HEK293 (cell line): Measurements from ENCODE around the gene MBP.

Experiments
- CTCF ChIA-PET: fragments of 350-600 bp; formaldehyde crosslinking; extraction: SDS; loops from one replicate; lab custom pipeline; 2021; ENCODE audit warnings: antibody characterized with exemption; lab: Yijun Ruan, JAX
- POLR2A ChIA-PET: fragments of 300-600 bp; formaldehyde crosslinking; extraction: SDS; loops from one replicate; lab custom pipeline; 2020; ENCODE audit warnings: antibody characterized with exemption, inconsistent platforms; lab: Yijun Ruan, JAX
- H3K27ac ChIP-seq: fragments of 200-500 bp; sonication (Bioruptor generic); 2 replicates; pipeline ENCODE4 v1.5.1; 2014; ENCODE audit warnings: low read depth, low read length, control low read depth, inconsistent platforms; ENCODE audit errors: extremely low read depth
- H3K36me3 ChIP-seq, 2 experiments: fragments of 200-500 bp in 1 of 2; sonication (Bioruptor generic) in 1 of 2; 1 replicate in 1 of 2; 2 replicates in 1 of 2; pipeline ENCODE4 v1.5.1; 2014 to 2017; ENCODE audit warnings: inconsistent platforms in 2 of 2, low read length in 2 of 2; ENCODE audit not compliant: control insufficient read depth in 2 of 2, insufficient read depth in 1 of 2
- H3K4me1 ChIP-seq: fragments of 200-500 bp; sonication (Bioruptor generic); 2 replicates; pipeline ENCODE4 v1.5.1; 2014; ENCODE audit warnings: mild to moderate bottlenecking, low read length, inconsistent platforms; ENCODE audit not compliant: control insufficient read depth, insufficient read depth
- H3K4me3 ChIP-seq: 2 replicates; pipeline ENCODE4 v1.5.1; 2011; ENCODE audit warnings: low read depth, mild to moderate bottlenecking, control low read depth, low read length, moderate library complexity
- H3K9me3 ChIP-seq: fragments of 200-500 bp; sonication (Bioruptor generic); 2 replicates; pipeline ENCODE4 v1.5.1; 2014; ENCODE audit warnings: low read depth, low read length, inconsistent platforms; ENCODE audit not compliant: control insufficient read depth, insufficient read depth
- GLIS1 ChIP-seq: fragments of 450-650 bp; formaldehyde crosslinking; IDR thresholded peaks from 2 replicates; pipeline ENCODE4 v1.5.1; 2016; ENCODE audit warnings: missing biosample characterization, missing genetic modification characterization
- ZNF114 ChIP-seq: fragments of 450-650 bp; formaldehyde crosslinking; IDR thresholded peaks from 2 replicates; pipeline ENCODE4 v1.5.0; 2017; ENCODE audit warnings: missing biosample characterization, missing genetic modification characterization
- ZNF2 ChIP-seq: fragments of 450-650 bp; formaldehyde crosslinking; IDR thresholded peaks from 2 replicates; pipeline ENCODE4 v1.5.1; 2016; ENCODE audit warnings: missing biosample characterization, missing genetic modification characterization
- ZNF366 ChIP-seq: fragments of 450-650 bp; formaldehyde crosslinking; conservative IDR thresholded peaks from 2 replicates; pipeline ENCODE4 v1.5.1; 2016; ENCODE audit warnings: missing biosample characterization, missing genetic modification characterization
- ZNF426 ChIP-seq: fragments of 450-650 bp; formaldehyde crosslinking; IDR thresholded peaks from 2 replicates; pipeline ENCODE4 v1.5.1; 2017; ENCODE audit warnings: missing biosample characterization, missing genetic modification characterization, mild to moderate bottlenecking, inconsistent platforms, moderate library complexity
- ZNF600 ChIP-seq: fragments of 450-650 bp; formaldehyde crosslinking; IDR thresholded peaks from 2 replicates; pipeline ENCODE4 v1.5.1; 2016; ENCODE audit warnings: missing biosample characterization, missing genetic modification characterization
- TF ChIP-seq, protein P1 (sequence below): fragments of 450-650 bp; formaldehyde crosslinking; IDR thresholded peaks from 2 replicates; pipeline ENCODE4 v1.5.1; 2017; ENCODE audit warnings: missing biosample characterization, missing genetic modification characterization
- TF ChIP-seq, protein P2 (sequence below): fragments of 450-650 bp; formaldehyde crosslinking; IDR thresholded peaks from 2 replicates; pipeline ENCODE4 v1.5.1; 2017; ENCODE audit warnings: missing biosample characterization, mild to moderate bottlenecking, missing genetic modification characterization, moderate library complexity
- TF ChIP-seq, protein P3 (sequence below): fragments of 450-650 bp; formaldehyde crosslinking; IDR thresholded peaks from 2 replicates; pipeline ENCODE4 v1.5.1; 2016; ENCODE audit warnings: missing biosample characterization, missing genetic modification characterization
- TF ChIP-seq, protein P4 (sequence below): fragments of 450-650 bp; formaldehyde crosslinking; IDR thresholded peaks from 2 replicates; pipeline ENCODE4 v1.5.1; 2017; ENCODE audit warnings: missing biosample characterization, missing genetic modification characterization
- TF ChIP-seq, protein P5 (sequence below): fragments of 450-650 bp; formaldehyde crosslinking; IDR thresholded peaks from 2 replicates; pipeline ENCODE4 v1.5.1; 2016; ENCODE audit warnings: missing biosample characterization, missing genetic modification characterization
- TF ChIP-seq, protein P6 (sequence below): fragments of 450-650 bp; formaldehyde crosslinking; IDR thresholded peaks from 2 replicates; pipeline ENCODE4 v1.5.1; 2016; ENCODE audit warnings: missing biosample characterization, missing genetic modification characterization
- TF ChIP-seq, protein P7 (sequence below): fragments of 450-650 bp; formaldehyde crosslinking; IDR thresholded peaks from 2 replicates; pipeline ENCODE4 v1.5.1; 2016; ENCODE audit warnings: missing biosample characterization, missing genetic modification characterization

MBP gene

DNA sequence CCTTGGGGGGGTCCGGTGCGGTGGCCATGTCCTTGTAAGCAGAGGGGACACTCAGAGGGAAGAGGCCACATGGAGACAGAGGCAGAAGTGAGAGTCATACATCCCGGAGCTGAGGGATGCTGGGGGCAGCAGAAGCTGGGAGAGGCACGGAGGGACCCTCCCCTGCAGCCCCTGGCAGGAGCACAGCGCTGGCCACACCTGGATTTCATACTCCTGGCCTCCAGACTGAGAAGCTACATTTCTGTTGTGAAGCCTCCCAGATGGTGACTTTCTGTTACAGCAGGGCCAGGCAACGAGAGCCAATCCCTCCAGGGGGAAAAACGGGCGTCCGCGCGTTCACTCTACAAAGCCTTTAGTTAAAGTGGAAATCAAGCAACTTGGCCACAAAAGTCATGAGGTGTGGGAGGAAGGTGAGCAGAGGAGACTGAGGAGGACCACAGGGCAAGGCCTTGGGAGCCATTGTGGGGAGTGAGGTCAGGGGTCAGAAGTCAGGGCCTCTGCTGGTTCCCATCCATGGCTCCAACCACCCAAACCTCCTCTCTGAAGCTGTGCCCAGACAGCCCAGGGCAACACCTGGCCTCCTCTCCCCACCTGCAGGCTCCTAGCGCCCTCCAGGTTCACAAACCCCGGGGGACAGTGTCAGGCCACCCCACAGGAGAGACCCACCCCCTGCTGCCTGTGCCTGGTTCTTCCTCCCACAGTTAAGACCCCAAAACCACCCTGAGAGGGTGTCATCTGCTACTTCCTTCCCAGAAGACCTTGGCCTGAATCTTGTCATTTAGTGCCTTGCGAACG, 4.5 kb upstream of the MBP start:
- Histone ChIP-seq H3K36me3 (no peaks in the 10 kb centered on the region), H3K4me1 (no peaks in the 10 kb centered on the region; the same call in 1 of the 2 replicates), H3K4me3 (no peak overlapping the region), H3K27ac (no peak overlapping the region), H3K9me3 (no peaks in the 10 kb centered on the region)
- TF ChIP-seq, protein P1, sequence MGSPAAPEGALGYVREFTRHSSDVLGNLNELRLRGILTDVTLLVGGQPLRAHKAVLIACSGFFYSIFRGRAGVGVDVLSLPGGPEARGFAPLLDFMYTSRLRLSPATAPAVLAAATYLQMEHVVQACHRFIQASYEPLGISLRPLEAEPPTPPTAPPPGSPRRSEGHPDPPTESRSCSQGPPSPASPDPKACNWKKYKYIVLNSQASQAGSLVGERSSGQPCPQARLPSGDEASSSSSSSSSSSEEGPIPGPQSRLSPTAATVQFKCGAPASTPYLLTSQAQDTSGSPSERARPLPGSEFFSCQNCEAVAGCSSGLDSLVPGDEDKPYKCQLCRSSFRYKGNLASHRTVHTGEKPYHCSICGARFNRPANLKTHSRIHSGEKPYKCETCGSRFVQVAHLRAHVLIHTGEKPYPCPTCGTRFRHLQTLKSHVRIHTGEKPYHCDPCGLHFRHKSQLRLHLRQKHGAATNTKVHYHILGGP (tag by site-specific recombination) = no peak
- no peak for TF ChIP-seq ZNF2 (tag by site-specific recombination)
- ChIA-PET POLR2A (no interaction called here), CTCF (interaction anchor here (0.6 kb wide), 1 partner anchor 1274 kb away, joined by 10 read pairs; no protein-coding TSS in a partner anchor)

DNA sequence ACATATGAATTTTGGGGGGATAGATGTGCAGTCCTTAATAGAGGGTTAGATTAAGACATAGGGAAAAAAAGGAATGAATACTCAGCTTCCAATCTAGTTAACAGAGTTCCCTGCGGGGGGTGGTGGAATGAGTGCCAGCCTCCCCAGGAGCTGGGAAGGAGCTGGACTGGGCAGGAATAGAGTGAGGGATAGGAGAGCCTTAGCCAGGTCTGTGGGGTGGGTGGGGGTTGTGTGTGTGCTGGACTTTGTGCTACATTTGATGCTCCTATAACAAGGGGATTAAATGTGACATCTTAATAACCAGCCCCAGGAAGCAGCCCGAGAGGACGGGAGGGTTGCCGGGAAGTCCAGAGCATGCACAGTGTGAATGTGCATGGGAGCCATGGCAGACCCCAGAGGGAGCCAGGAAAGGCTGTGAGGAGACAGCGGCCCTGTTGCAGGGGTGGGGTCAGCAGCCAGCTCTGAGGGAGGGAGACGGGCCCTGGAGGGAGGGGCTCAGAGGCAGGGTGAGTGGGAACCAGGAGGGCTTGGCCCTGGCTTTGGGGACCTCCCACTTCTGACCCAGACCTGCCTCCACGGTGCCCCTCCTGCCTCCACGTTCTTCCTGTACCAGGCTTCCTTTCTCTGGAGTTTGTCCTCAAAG, 3.6 kb upstream of the MBP start:
- TF ChIP-seq, protein P2, sequence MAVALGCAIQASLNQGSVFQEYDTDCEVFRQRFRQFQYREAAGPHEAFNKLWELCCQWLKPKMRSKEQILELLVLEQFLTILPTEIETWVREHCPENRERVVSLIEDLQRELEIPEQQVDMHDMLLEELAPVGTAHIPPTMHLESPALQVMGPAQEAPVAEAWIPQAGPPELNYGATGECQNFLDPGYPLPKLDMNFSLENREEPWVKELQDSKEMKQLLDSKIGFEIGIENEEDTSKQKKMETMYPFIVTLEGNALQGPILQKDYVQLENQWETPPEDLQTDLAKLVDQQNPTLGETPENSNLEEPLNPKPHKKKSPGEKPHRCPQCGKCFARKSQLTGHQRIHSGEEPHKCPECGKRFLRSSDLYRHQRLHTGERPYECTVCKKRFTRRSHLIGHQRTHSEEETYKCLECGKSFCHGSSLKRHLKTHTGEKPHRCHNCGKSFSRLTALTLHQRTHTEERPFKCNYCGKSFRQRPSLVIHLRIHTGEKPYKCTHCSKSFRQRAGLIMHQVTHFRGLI (tag by site-specific recombination) = no peak
- TF ChIP-seq GLIS1 (tag by site-specific recombination) = peak; percentile 30; the same call in 1 of the 2 replicates
- TF ChIP-seq, all 188 proteins: peak for 1
- H3K27ac ChIP-seq = no peak overlapping the region
- H3K36me3 ChIP-seq = no peaks in the 10 kb centered on the region
- ChIA-PET CTCF (no interaction called here), POLR2A (interaction anchor here (1.2 kb wide), 1 partner anchor 34 kb away, joined by 5 read pairs; no protein-coding TSS in a partner anchor)
- no peaks in the 10 kb centered on the region; the same call in 1 of the 2 replicates for H3K4me1 ChIP-seq
- H3K9me3 ChIP-seq = no peaks in the 10 kb centered on the region
- H3K4me3 ChIP-seq = no peak overlapping the region

DNA sequence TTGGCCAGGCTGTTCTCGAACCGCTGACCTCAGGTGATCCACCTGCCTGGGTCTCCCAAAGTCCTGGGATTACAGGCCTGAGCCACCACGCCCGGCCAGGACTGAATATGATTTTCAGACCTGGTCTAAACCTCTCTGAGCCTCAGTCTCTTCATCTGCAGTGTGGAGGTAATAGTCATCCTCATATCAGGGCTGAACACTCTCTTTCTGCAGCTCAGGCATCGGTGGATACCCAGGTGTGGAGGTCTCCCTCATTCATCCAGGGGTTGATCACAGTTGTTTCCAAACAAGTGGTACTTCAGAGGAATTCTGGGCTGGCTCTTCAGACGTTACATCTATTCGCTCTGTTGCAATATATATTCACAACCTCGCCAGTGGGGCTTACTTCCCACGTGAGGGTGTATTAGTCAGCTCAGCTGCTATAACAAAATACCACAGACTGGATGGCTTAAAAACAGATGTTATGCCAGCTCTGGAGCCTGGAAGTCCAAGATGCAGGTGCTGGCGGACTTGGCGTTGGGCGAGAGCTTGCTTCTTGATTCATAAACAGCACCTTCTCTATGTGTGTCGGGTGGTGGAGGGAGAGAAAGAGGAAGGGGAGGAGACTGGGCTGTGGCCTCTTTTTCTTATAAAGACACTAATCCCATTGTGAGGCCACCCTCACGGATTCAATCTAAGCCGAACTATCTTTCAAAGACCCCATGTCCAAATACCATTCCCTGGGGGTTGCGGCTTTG, 2.9 kb upstream of the MBP start:
- H3K9me3 ChIP-seq = no peaks in the 10 kb centered on the region
- POLR2A ChIA-PET = interaction anchor here (1.2 kb wide), 1 partner anchor 33 kb away, joined by 5 read pairs; no protein-coding TSS in a partner anchor

More for the DNA sequence above, 2.9 kb upstream of the MBP start:
- H3K27ac ChIP-seq = no peak overlapping the region
- H3K4me1 ChIP-seq = no peaks in the 10 kb centered on the region; the same call in 1 of the 2 replicates
- TF ChIP-seq, protein P3, sequence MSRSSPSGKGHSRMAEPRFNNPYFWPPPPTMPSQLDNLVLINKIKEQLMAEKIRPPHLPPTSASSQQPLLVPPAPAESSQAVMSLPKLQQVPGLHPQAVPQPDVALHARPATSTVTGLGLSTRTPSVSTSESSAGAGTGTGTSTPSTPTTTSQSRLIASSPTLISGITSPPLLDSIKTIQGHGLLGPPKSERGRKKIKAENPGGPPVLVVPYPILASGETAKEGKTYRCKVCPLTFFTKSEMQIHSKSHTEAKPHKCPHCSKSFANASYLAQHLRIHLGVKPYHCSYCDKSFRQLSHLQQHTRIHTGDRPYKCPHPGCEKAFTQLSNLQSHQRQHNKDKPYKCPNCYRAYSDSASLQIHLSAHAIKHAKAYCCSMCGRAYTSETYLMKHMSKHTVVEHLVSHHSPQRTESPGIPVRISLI (tag by site-specific recombination) = no peak
- TF ChIP-seq ZNF366 (tag by site-specific recombination) = no peak
- no peak for TF ChIP-seq ZNF426 (tag by site-specific recombination)
- TF ChIP-seq, protein P4, sequence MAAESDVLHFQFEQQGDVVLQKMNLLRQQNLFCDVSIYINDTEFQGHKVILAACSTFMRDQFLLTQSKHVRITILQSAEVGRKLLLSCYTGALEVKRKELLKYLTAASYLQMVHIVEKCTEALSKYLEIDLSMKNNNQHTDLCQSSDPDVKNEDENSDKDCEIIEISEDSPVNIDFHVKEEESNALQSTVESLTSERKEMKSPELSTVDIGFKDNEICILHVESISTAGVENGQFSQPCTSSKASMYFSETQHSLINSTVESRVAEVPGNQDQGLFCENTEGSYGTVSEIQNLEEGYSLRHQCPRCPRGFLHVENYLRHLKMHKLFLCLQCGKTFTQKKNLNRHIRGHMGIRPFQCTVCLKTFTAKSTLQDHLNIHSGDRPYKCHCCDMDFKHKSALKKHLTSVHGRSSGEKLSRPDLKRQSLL (tag by site-specific recombination) = no peak
- TF ChIP-seq, protein P5, sequence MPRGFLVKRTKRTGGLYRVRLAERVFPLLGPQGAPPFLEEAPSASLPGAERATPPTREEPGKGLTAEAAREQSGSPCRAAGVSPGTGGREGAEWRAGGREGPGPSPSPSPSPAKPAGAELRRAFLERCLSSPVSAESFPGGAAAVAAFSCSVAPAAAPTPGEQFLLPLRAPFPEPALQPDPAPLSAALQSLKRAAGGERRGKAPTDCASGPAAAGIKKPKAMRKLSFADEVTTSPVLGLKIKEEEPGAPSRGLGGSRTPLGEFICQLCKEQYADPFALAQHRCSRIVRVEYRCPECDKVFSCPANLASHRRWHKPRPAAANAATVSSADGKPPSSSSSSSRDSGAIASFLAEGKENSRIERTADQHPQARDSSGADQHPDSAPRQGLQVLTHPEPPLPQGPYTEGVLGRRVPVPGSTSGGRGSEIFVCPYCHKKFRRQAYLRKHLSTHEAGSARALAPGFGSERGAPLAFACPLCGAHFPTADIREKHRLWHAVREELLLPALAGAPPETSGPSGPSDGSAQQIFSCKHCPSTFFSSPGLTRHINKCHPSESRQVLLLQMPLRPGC = no peak
- TF ChIP-seq, protein P6, sequence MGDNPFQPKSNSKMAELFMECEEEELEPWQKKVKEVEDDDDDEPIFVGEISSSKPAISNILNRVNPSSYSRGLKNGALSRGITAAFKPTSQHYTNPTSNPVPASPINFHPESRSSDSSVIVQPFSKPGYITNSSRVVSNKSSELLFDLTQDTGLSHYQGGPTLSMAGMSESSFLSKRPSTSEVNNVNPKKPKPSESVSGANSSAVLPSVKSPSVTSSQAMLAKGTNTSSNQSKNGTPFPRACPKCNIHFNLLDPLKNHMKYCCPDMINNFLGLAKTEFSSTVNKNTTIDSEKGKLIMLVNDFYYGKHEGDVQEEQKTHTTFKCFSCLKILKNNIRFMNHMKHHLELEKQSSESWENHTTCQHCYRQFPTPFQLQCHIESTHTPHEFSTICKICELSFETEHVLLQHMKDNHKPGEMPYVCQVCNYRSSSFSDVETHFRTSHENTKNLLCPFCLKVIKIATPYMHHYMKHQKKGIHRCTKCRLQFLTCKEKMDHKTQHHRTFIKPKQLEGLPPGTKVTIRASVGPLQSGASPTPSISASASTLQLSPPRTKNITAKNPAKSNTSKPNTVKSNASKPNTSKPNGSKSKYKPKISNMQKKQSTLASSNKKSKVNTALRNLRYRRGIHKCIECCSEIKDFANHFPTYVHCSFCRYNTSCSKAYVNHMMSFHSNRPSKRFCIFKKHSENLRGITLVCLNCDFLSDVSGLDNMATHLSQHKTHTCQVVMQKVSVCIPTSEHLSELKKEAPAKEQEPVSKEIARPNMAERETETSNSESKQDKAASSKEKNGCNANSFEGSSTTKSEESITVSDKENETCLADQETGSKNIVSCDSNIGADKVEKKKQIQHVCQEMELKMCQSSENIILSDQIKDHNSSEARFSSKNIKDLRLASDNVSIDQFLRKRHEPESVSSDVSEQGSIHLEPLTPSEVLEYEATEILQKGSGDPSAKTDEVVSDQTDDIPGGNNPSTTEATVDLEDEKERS = no peak
- no peak for TF ChIP-seq ZNF114 (tag by site-specific recombination)
- no peak for TF ChIP-seq ZNF600
- TF ChIP-seq, protein P7, sequence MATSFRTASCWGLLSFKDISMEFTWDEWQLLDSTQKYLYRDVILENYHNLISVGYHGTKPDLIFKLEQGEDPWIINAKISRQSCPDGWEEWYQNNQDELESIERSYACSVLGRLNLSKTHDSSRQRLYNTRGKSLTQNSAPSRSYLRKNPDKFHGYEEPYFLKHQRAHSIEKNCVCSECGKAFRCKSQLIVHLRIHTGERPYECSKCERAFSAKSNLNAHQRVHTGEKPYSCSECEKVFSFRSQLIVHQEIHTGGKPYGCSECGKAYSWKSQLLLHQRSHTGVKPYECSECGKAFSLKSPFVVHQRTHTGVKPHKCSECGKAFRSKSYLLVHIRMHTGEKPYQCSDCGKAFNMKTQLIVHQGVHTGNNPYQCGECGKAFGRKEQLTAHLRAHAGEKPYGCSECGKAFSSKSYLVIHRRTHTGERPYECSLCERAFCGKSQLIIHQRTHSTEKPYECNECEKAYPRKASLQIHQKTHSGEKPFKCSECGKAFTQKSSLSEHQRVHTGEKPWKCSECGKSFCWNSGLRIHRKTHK (tag by site-specific recombination) = no peak
- CTCF ChIA-PET = no interaction called here
- H3K36me3 ChIP-seq = no peaks in the 10 kb centered on the region
- no peak overlapping the region for H3K4me3 ChIP-seq
